IMR-90 (cell line): ENCODE results near the gene CROCC. TPM values are rescaled to one million over a fixed set of nuclear protein-coding genes. Genes with fewer than 3 reads are reported as not detected.

Experiments
- ATAC-seq: fragments of 200-7000 bp; cut with Tn5 transposase; 2 replicates; pipeline ENCODE4 v1.9.1; 2020; ENCODE audit warnings: low read depth, mild to moderate bottlenecking, moderate library complexity
- BruUV-seq: library from RNA; stranded (reverse); fragments of 400-500 nt; replicated peaks from 2 replicates; lab custom pipeline; 2021; lab: Mats Ljungman, UMichigan
- CTCF ChIA-PET: fragments of 300-600 bp; formaldehyde crosslinking; extraction: SDS; loops from one replicate; lab custom pipeline; 2021; ENCODE audit warnings: antibody characterized with exemption; lab: Yijun Ruan, JAX
- POLR2A ChIA-PET: fragments of 300-600 bp; sonication (Branson Sonifier 250); formaldehyde crosslinking; loops from one replicate; lab custom pipeline; 2022; ENCODE audit warnings: antibody characterized with exemption; ENCODE audit not compliant: unreplicated experiment; lab: Charles Lee
- DNase-seq: peaks from one replicate; pipeline ENCODE4 v3.0.0; 2013
- H2AFZ ChIP-seq: replicated peaks from 2 replicates; pipeline ENCODE3; 2013; ENCODE audit warnings: low read length, mild to moderate bottlenecking; ENCODE audit not compliant: poor library complexity
- H2AK5ac ChIP-seq: 2 replicates; pipeline ENCODE4 v1.6.1; 2013; ENCODE audit warnings: low read depth, low read length, inconsistent platforms
- H2AK9ac ChIP-seq: replicated peaks from 2 replicates; pipeline ENCODE3; 2013; ENCODE audit warnings: mild to moderate bottlenecking, low read depth, low read length, moderate library complexity; ENCODE audit not compliant: poor library complexity
- H2BK120ac ChIP-seq: 2 replicates; pipeline ENCODE4 v1.6.1; 2013; ENCODE audit warnings: low read depth, low read length, inconsistent platforms
- H2BK15ac ChIP-seq: 3 replicates; pipeline ENCODE4 v1.6.1; 2013; ENCODE audit warnings: low read depth, low read length, inconsistent platforms
- H2BK20ac ChIP-seq: 2 replicates; pipeline ENCODE4 v1.6.1; 2013; ENCODE audit warnings: low read depth, mild to moderate bottlenecking, inconsistent platforms, low read length, moderate library complexity
- H2BK5ac ChIP-seq: 2 replicates; pipeline ENCODE4 v1.6.1; 2013; ENCODE audit warnings: mild to moderate bottlenecking, low read depth, low read length, inconsistent platforms; ENCODE audit not compliant: poor library complexity, severe bottlenecking
- H3K14ac ChIP-seq: replicated peaks from 2 replicates; pipeline ENCODE4 v1.6.1; 2013; ENCODE audit warnings: low read depth, low read length, inconsistent platforms
- H3K18ac ChIP-seq: 2 replicates; pipeline ENCODE4 v1.6.1; 2013; ENCODE audit warnings: low read depth, low read length, control low read depth
- H3K23ac ChIP-seq: 2 replicates; pipeline ENCODE4 v1.6.1; 2013; ENCODE audit warnings: low read depth, low read length, inconsistent platforms
- H3K27ac ChIP-seq: 2 replicates; pipeline ENCODE4 v1.5.1; 2013; ENCODE audit warnings: mild to moderate bottlenecking, control low read depth, low read length; ENCODE audit not compliant: insufficient read depth
- H3K27me3 ChIP-seq: 2 replicates; pipeline ENCODE4 v1.6.1; 2013; ENCODE audit warnings: low read length; ENCODE audit not compliant: control insufficient read depth, insufficient read depth
- H3K36me3 ChIP-seq: 2 replicates; pipeline ENCODE4 v1.6.1; 2013; ENCODE audit warnings: low read length, mixed read lengths; ENCODE audit not compliant: control insufficient read depth, insufficient read depth
- H3K4ac ChIP-seq: 2 replicates; pipeline ENCODE4 v1.6.1; 2013; ENCODE audit warnings: low read depth, low read length, inconsistent platforms
- H3K4me1 ChIP-seq: 2 replicates; pipeline ENCODE4 v1.6.1; 2013; ENCODE audit warnings: low read length, mixed read lengths; ENCODE audit not compliant: control insufficient read depth, insufficient read depth
- H3K4me2 ChIP-seq: 2 replicates; pipeline ENCODE4 v1.6.1; 2013; ENCODE audit warnings: low read depth, mild to moderate bottlenecking, control low read depth, low read length, moderate library complexity
- H3K4me3 ChIP-seq: 2 replicates; pipeline ENCODE4 v1.5.1; 2013; ENCODE audit warnings: low read depth, mild to moderate bottlenecking, control low read depth, low read length, moderate library complexity; ENCODE audit not compliant: insufficient read depth
- H3K56ac ChIP-seq: 2 replicates; pipeline ENCODE4 v1.6.1; 2013; ENCODE audit warnings: low read length, inconsistent platforms; ENCODE audit not compliant: insufficient read depth; ENCODE audit errors: extremely low read depth
- H3K79me1 ChIP-seq, 2 experiments: 2 replicates each; pipeline ENCODE4 v1.6.1; 2013; ENCODE audit warnings: low read length in 2 of 2, inconsistent platforms in 1 of 2, low read depth in 1 of 2
- H3K9ac ChIP-seq: 2 replicates; pipeline ENCODE4 v1.6.1; 2013; ENCODE audit warnings: low read depth, low read length, control low read depth
- H3K9me1 ChIP-seq: 2 replicates; pipeline ENCODE4 v1.6.1; 2013; ENCODE audit warnings: low read length, inconsistent platforms; ENCODE audit not compliant: insufficient read depth
- H3K9me3 ChIP-seq: 2 replicates; pipeline ENCODE4 v1.6.1; 2013; ENCODE audit warnings: low read length; ENCODE audit not compliant: control insufficient read depth, insufficient read depth
- H4K20me1 ChIP-seq: 2 replicates; pipeline ENCODE4 v1.6.1; 2013; ENCODE audit warnings: low read length, inconsistent platforms; ENCODE audit not compliant: insufficient read depth
- H4K5ac ChIP-seq: 2 replicates; pipeline ENCODE4 v1.6.1; 2013; ENCODE audit warnings: mild to moderate bottlenecking, low read depth, low read length, control low read depth
- H4K8ac ChIP-seq, 2 experiments: 2 replicates each; pipeline ENCODE4 v1.6.1; 2013; ENCODE audit warnings: low read depth in 2 of 2, low read length in 2 of 2, control low read depth in 1 of 2, inconsistent platforms in 1 of 2
- H4K91ac ChIP-seq: 2 replicates; pipeline ENCODE4 v1.6.1; 2013; ENCODE audit warnings: low read depth, low read length, inconsistent platforms; ENCODE audit not compliant: insufficient read depth
- CHD1 ChIP-seq: IDR thresholded peaks from 2 replicates; pipeline ENCODE4 v1.6.1; 2012; ENCODE audit warnings: low read depth, low read length, improper control_type of control experiment
- MAFK ChIP-seq: IDR thresholded peaks from 2 replicates; pipeline ENCODE4 v1.6.1; 2012; ENCODE audit warnings: low read depth, low read length, improper control_type of control experiment
- RAD21 ChIP-seq: IDR thresholded peaks from 2 replicates; pipeline ENCODE4 v1.6.1; 2012; ENCODE audit warnings: low read length, improper control_type of control experiment
- RCOR1 ChIP-seq: IDR thresholded peaks from 2 replicates; pipeline ENCODE4 v1.6.1; 2012; ENCODE audit warnings: mild to moderate bottlenecking, low read length, improper control_type of control experiment; ENCODE audit not compliant: insufficient replicate concordance
- WGBS, 2 experiments: methylation state at CpG; one replicate each; pipeline versions ENCODE4 v1.1.5 to v1.1.7; 2013; ENCODE audit warnings: missing lambda C conversion rate in 2 of 2; ENCODE audit not compliant: insufficient read length in 1 of 2; ENCODE audit errors: extremely low coverage in 2 of 2; 5-methylcytosine and 5-hydroxymethylcytosine counted together
- dilution Hi-C: fragments of 300-500 bp; cut with HindIII; formaldehyde crosslinking; loops from one replicate; pipeline ENCODE4 v1.14.3; 2018; ENCODE audit warnings: low sequenced_read_pairs; ENCODE audit not compliant: unreplicated experiment
- in situ Hi-C: fragments of 300-500 bp; cut with MboI; formaldehyde crosslinking; loops from 3 replicates; pipeline ENCODE4 v1.14.3; 2019; ENCODE audit warnings: low sequenced_read_pairs, inconsistent platforms, mixed read lengths
- intact Hi-C: fragments of 100-400 bp; cut with micrococcal nuclease; formaldehyde crosslinking; loops from 2 replicates; pipeline ENCODE4 v1.10.0; 2022
- polyA plus RNA-seq, 3 experiments: library from polyadenylated mRNA; depleted of rRNA; stranded (reverse); fragments of >200 nt; gene quantifications; 2 replicates each; pipeline ENCODE4 v1.2.3, GENCODE V29; 2012; ENCODE audit warnings: low replicate concordance in 1 of 3
- total RNA-seq: library from RNA; depleted of rRNA; stranded (reverse); fragments of >200 nt; gene quantifications from 2 replicates; pipeline ENCODE4 v1.2.3, GENCODE V29; 2012

The CROCC gene
- total and polyA plus RNA-seq, 2 of the 4 experiments (the other 2 are of a cell fraction): 7.5 to 13.7 TPM

GRCh38 chr1:17020502-17020901 is 98.8 kb downstream of the CROCC start:
- H2AFZ ChIP-seq: no peak overlapping the region
- H3K4me3 ChIP-seq: no peak overlapping the region
- intact Hi-C loops (no loop called here), dilution Hi-C loops (no loop called here), in situ Hi-C loops (no loop called here)
- POLR2A ChIA-PET: no interaction called here
- H2BK20ac ChIP-seq: no peak overlapping the region
- no peak overlapping the region for H2BK15ac ChIP-seq
- H3K18ac ChIP-seq: no peak overlapping the region
- no peaks in the 10 kb centered on the region for H4K20me1 ChIP-seq
- H3K36me3 ChIP-seq: peaks cover 53% of the 10 kb centered on the region
- H3K27ac ChIP-seq: no peak overlapping the region
- H4K8ac ChIP-seq: no peak overlapping the region
- no peak overlapping the region for H3K4me2 ChIP-seq
- no TSS peak for BruUV-seq
- no peak overlapping the region for H3K4ac ChIP-seq
- no peak overlapping the region for H4K5ac ChIP-seq
- H2AK5ac ChIP-seq: no peak overlapping the region
- no peaks in the 10 kb centered on the region for H3K27me3 ChIP-seq
- H3K23ac ChIP-seq: no peak overlapping the region
- H2AK9ac ChIP-seq: no peak overlapping the region
- H3K9me3 ChIP-seq: no peaks in the 10 kb centered on the region
- TF ChIP-seq MAFK: no peak
- no peak for TF ChIP-seq RCOR1
- TF ChIP-seq RAD21: no peak
- no peak for TF ChIP-seq CHD1
- H3K9me1 ChIP-seq: no peaks in the 10 kb centered on the region
- ATAC-seq: no peak
- no peak overlapping the region for H4K91ac ChIP-seq
- no peaks in the 10 kb centered on the region for H3K79me1 ChIP-seq
- no peak overlapping the region for H3K9ac ChIP-seq
- H3K4me1 ChIP-seq: peaks cover 3% of the 10 kb centered on the region; the same call in 1 of the 2 replicates
- no CpG with 5 or more reads among the region's 2 CpGs for whole genome bisulfite sequencing, 2 experiments
- H2BK120ac ChIP-seq: no peak overlapping the region
- no peak overlapping the region for H3K56ac ChIP-seq
- CTCF ChIA-PET: no interaction called here
- H2BK5ac ChIP-seq: no peak overlapping the region
- no peak for DNase-seq
- H3K14ac ChIP-seq: no peak overlapping the region
